ENCODE measurements around the gene ITIH3. TPM values are rescaled to one million over a fixed set of nuclear protein-coding genes. Genes with fewer than 3 reads are reported as not detected.

The ITIH3 gene
- total RNA-seq, 1 donor from 2014 or later: 0.16 TPM

- FAIRE-seq: no peak
- Histone ChIP-seq H2AFZ (ENCODE audit: low read depth, low read length) (no peak within 1 kb of the TSS), H3K4me2 (ENCODE audit: low read length) (no peak within 1 kb of the TSS), H3K27me3 (ENCODE audit: insufficient read depth, low read length) (no peaks in the 10 kb centered on the region), H4K20me1 (ENCODE audit: insufficient read depth, low read length) (peaks cover 16% of the 10 kb centered on the region), H3K9ac (ENCODE audit: low read length) (no peak within 1 kb of the TSS), H3K79me2 (ENCODE audit: insufficient read depth, low read length) (no peaks in the 10 kb centered on the region), H3K4me3 (ENCODE audit: insufficient read depth, low read depth, low read length) (no peak within 1 kb of the TSS), H3K9me3 (ENCODE audit: insufficient read depth, low read depth, low read length) (no peaks in the 10 kb centered on the region), H3K27ac (ENCODE audit: low read depth, low read length) (no peak within 1 kb of the TSS), H3K4me1 (ENCODE audit: insufficient read depth, low read length) (peaks cover 17% of the 10 kb centered on the region), H3K36me3 (ENCODE audit: insufficient read depth, low read length) (no peaks in the 10 kb centered on the region)
- TF ChIP-seq EZH2 (IDR thresholded peaks at IDR 0.05; ENCODE audit: insufficient read depth, low read length): no peak
- TF ChIP-seq CTCF (IDR thresholded peaks at IDR 0.05; ENCODE audit: insufficient read depth, low read depth, low read length): no peak
- Mint-ChIP-seq H3K4me3 (ENCODE audit: unreplicated experiment) (no peak within 1 kb of the TSS), H3K27me3 (ENCODE audit: low read depth, unreplicated experiment) (peaks cover 4% of the 10 kb centered on the region), H3K36me3 (ENCODE audit: low read depth, unreplicated experiment) (peaks cover 9% of the 10 kb centered on the region), H3K27ac (ENCODE audit: unreplicated experiment) (no peak within 1 kb of the TSS), H3K9me3 (ENCODE audit: unreplicated experiment) (no peaks in the 10 kb centered on the region), H3K4me1 (ENCODE audit: low read depth, unreplicated experiment) (peaks cover 15% of the 10 kb centered on the region)
- no peak for DNase-seq (ENCODE audit: low read depth)
These were observed 40.4 kb downstream of the ITIH3 start, which contains the start of gene MUSTN1 for GRCh38 chr3:52834871-52835501. Gene MUSTN1, minus strand, starts transcription at chr3:52835019. Its CDS starts 71 bp downstream, at chr3:52834948.

GRCh38 chr3:52835766-52836470, 41.3 kb downstream of the ITIH3 start:
- Histone ChIP-seq H3K4me3 (ENCODE audit: insufficient read depth, low read depth, low read length) (no peak overlapping the region), H2AFZ (ENCODE audit: low read depth, low read length) (no peak overlapping the region), H3K27me3 (ENCODE audit: insufficient read depth, low read length) (no peaks in the 10 kb centered on the region), H3K79me2 (ENCODE audit: insufficient read depth, low read length) (no peaks in the 10 kb centered on the region), H3K36me3 (ENCODE audit: insufficient read depth, low read length) (no peaks in the 10 kb centered on the region), H3K4me2 (ENCODE audit: low read length) (no peak overlapping the region), H3K9ac (ENCODE audit: low read length) (no peak overlapping the region), H3K9me3 (ENCODE audit: insufficient read depth, low read depth, low read length) (no peaks in the 10 kb centered on the region), H3K27ac (ENCODE audit: low read depth, low read length) (no peak overlapping the region), H4K20me1 (ENCODE audit: insufficient read depth, low read length) (peaks cover 16% of the 10 kb centered on the region), H3K4me1 (ENCODE audit: insufficient read depth, low read length) (peaks cover 11% of the 10 kb centered on the region)
- H3K27ac Mint-ChIP-seq (ENCODE audit: unreplicated experiment): no peak overlapping the region
- H3K9me3 Mint-ChIP-seq (ENCODE audit: unreplicated experiment): no peaks in the 10 kb centered on the region
- peaks cover 12% of the 10 kb centered on the region for H3K4me1 Mint-ChIP-seq (ENCODE audit: low read depth, unreplicated experiment)
- TF ChIP-seq EZH2 (IDR thresholded peaks at IDR 0.05; ENCODE audit: insufficient read depth, low read length) (no peak), CTCF (IDR thresholded peaks at IDR 0.05; ENCODE audit: insufficient read depth, low read depth, low read length) (no peak)
- H3K27me3 Mint-ChIP-seq (ENCODE audit: low read depth, unreplicated experiment): peaks cover 4% of the 10 kb centered on the region
- DNase-seq (ENCODE audit: low read depth): no peak
- H3K4me3 Mint-ChIP-seq (ENCODE audit: unreplicated experiment): no peak overlapping the region
- H3K36me3 Mint-ChIP-seq (ENCODE audit: low read depth, unreplicated experiment): peaks cover 9% of the 10 kb centered on the region
- FAIRE-seq: no peak

- no peak for TF ChIP-seq CTCF (IDR thresholded peaks at IDR 0.05; ENCODE audit: insufficient read depth, low read depth, low read length)
- no peak for TF ChIP-seq EZH2 (IDR thresholded peaks at IDR 0.05; ENCODE audit: insufficient read depth, low read length)
- Histone ChIP-seq H3K9ac (ENCODE audit: low read length) (no peak overlapping the region), H3K79me2 (ENCODE audit: insufficient read depth, low read length) (no peaks in the 10 kb centered on the region), H3K4me1 (ENCODE audit: insufficient read depth, low read length) (peaks cover 11% of the 10 kb centered on the region), H3K9me3 (ENCODE audit: insufficient read depth, low read depth, low read length) (no peaks in the 10 kb centered on the region), H3K27ac (ENCODE audit: low read depth, low read length) (no peak overlapping the region), H3K36me3 (ENCODE audit: insufficient read depth, low read length) (no peaks in the 10 kb centered on the region), H3K27me3 (ENCODE audit: insufficient read depth, low read length) (no peaks in the 10 kb centered on the region), H3K4me2 (ENCODE audit: low read length) (no peak overlapping the region), H3K4me3 (ENCODE audit: insufficient read depth, low read depth, low read length) (no peak overlapping the region), H2AFZ (ENCODE audit: low read depth, low read length) (no peak overlapping the region), H4K20me1 (ENCODE audit: insufficient read depth, low read length) (peaks cover 16% of the 10 kb centered on the region)
- FAIRE-seq (no peak), DNase-seq (ENCODE audit: low read depth) (no peak)
- peaks cover 11% of the 10 kb centered on the region for H3K4me1 Mint-ChIP-seq (ENCODE audit: low read depth, unreplicated experiment)
- no peak overlapping the region for H3K27ac Mint-ChIP-seq (ENCODE audit: unreplicated experiment)
- H3K36me3 Mint-ChIP-seq (ENCODE audit: low read depth, unreplicated experiment): peaks cover 9% of the 10 kb centered on the region
- H3K27me3 Mint-ChIP-seq (ENCODE audit: low read depth, unreplicated experiment): peaks cover 3% of the 10 kb centered on the region
- H3K4me3 Mint-ChIP-seq (ENCODE audit: unreplicated experiment): no peak overlapping the region
- H3K9me3 Mint-ChIP-seq (ENCODE audit: unreplicated experiment): no peaks in the 10 kb centered on the region
These were observed 41.9 kb downstream of the ITIH3 start for GRCh38 chr3:52836471-52836845.
